ENCODE measurements around the gene AP1G1. TPM values are rescaled to one million over a fixed set of nuclear protein-coding genes. Genes with fewer than 3 reads are reported as not detected.

Gene AP1G1
- total and polyA plus RNA-seq, 2 of the 8 experiments (the other 6 are each of a cell fraction or from before 2014, with no cell fraction given), result 43.9 to 68.4 TPM

- no peak for TF ChIP-seq CTCF (IDR thresholded peaks at IDR 0.05; ENCODE audit: control extremely low read depth in 1 of 3, insufficient read depth in 1 of 3, low read depth in 1 of 3, low read length in 3 of 3)
- TF ChIP-seq KDM1A (IDR thresholded peaks at IDR 0.05; ENCODE audit: borderline replicate concordance, low read length), result no peak
- no peak for TF ChIP-seq CBX5 (IDR thresholded peaks at IDR 0.05; ENCODE audit: low read depth, low read length)
- no peak for TF ChIP-seq NRF1 (IDR thresholded peaks at IDR 0.05; ENCODE audit: low read depth, low read length)
- no peak for TF ChIP-seq TBP (IDR thresholded peaks at IDR 0.05; ENCODE audit: low read depth, low read length)
- TF ChIP-seq JUN (IDR thresholded peaks at IDR 0.05; ENCODE audit: low read depth, low read length), result no peak
Measured at GRCh38 chr16:71769222-71769621, 39.4 kb downstream of the AP1G1 start (continued).
